ENCODE measurements around the gene MRPL12. TPM values are rescaled to one million over a fixed set of nuclear protein-coding genes. Genes with fewer than 3 reads are reported as not detected.

The MRPL12 gene
- total RNA-seq, 1 experiment from 2014 or later: 140 TPM

DNA sequence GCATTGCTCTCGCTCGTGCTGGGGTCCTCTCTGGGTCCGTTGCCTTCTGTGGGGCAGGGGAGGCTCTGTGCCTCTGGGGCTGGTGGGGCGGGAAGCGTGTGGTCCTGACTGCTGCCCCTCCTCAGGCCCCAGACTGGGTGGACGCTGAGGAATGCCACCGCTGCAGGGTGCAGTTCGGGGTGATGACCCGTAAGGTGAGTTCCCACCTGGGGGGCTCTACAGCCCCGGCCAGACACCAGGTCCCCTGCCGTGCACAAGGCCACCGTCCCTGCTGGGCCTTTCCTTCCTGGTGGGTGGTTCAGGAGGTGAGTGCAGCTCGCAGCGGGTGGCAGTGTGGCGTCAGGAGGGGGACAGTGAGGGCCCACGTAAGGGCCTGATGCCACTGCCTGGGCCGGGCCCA, 12.6 kb upstream of the MRPL12 start:
- TF ChIP-seq, protein P1, sequence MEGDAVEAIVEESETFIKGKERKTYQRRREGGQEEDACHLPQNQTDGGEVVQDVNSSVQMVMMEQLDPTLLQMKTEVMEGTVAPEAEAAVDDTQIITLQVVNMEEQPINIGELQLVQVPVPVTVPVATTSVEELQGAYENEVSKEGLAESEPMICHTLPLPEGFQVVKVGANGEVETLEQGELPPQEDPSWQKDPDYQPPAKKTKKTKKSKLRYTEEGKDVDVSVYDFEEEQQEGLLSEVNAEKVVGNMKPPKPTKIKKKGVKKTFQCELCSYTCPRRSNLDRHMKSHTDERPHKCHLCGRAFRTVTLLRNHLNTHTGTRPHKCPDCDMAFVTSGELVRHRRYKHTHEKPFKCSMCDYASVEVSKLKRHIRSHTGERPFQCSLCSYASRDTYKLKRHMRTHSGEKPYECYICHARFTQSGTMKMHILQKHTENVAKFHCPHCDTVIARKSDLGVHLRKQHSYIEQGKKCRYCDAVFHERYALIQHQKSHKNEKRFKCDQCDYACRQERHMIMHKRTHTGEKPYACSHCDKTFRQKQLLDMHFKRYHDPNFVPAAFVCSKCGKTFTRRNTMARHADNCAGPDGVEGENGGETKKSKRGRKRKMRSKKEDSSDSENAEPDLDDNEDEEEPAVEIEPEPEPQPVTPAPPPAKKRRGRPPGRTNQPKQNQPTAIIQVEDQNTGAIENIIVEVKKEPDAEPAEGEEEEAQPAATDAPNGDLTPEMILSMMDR (conservative IDR thresholded peaks at IDR 0.05): no peak
- Histone ChIP-seq H3K23ac (ENCODE audit: insufficient read length, low read depth, low read length) (no peak overlapping the region), H2AFZ (ENCODE audit: low read length) (no peak overlapping the region), H2BK15ac (ENCODE audit: low read depth, low read length) (no peak overlapping the region), H3K79me1 (ENCODE audit: insufficient read depth, low read depth, low read length, poor library complexity, severe bottlenecking) (no peaks in the 10 kb centered on the region), H2BK12ac (ENCODE audit: insufficient read length, low read depth, low read length) (no peak overlapping the region), H3K56ac (ENCODE audit: insufficient read length, low read depth, low read length) (no peak overlapping the region), H3K4me2 (ENCODE audit: insufficient read depth, insufficient read length, low read length) (no peak overlapping the region), H3K79me2 (ENCODE audit: insufficient read depth, low read length) (peaks cover 2% of the 10 kb centered on the region; the same call in 1 of the 2 replicates), H3K23me2 (ENCODE audit: insufficient read length, low read depth, low read length, poor library complexity, severe bottlenecking) (no peaks in the 10 kb centered on the region), H4K91ac (ENCODE audit: insufficient read length, low read depth, low read length) (no peak overlapping the region), H3K4ac (ENCODE audit: low read depth, low read length) (no peak overlapping the region), H2AK5ac (ENCODE audit: insufficient read length, low read length) (no peak overlapping the region), H3K18ac (ENCODE audit: insufficient read length, low read depth, low read length) (no peak overlapping the region), H3T11ph (ENCODE audit: low read length) (no peak overlapping the region), H4K8ac (replicated peaks; ENCODE audit: insufficient read length, low read depth, low read length) (no peak overlapping the region), H3K4me1 (ENCODE audit: insufficient read depth, low read length) (no peaks in the 10 kb centered on the region), H2BK20ac (ENCODE audit: low read depth, low read length, poor library complexity, severe bottlenecking) (no peak overlapping the region), H3K27me3 (ENCODE audit: insufficient read depth, low read length) (no peaks in the 10 kb centered on the region), H3K27ac (ENCODE audit: insufficient read length, low read depth, low read length) (no peak overlapping the region), H3K14ac (ENCODE audit: insufficient read depth, low read length) (no peak overlapping the region), H2BK5ac (ENCODE audit: insufficient read length, low read length) (no peak overlapping the region), H4K20me1 (ENCODE audit: control insufficient read depth, insufficient read depth, insufficient read length) (no peaks in the 10 kb centered on the region), H3K9me3 (ENCODE audit: control insufficient read depth, low read depth, low read length) (no peaks in the 10 kb centered on the region), H4K5ac (ENCODE audit: insufficient read length, low read depth, low read length) (no peak overlapping the region), H2BK120ac (ENCODE audit: low read depth, low read length, poor library complexity, severe bottlenecking) (no peak overlapping the region), H3K9ac (ENCODE audit: extremely low read depth, insufficient read length, low read length) (no peak overlapping the region)
- no peak overlapping the region for H3K4me3 Mint-ChIP-seq
- H3K4me1 Mint-ChIP-seq: no peaks in the 10 kb centered on the region
- no CpG with 5 or more reads among the region's 17 CpGs for WGBS (ENCODE audit: extremely low coverage, insufficient read length, low lambda C conversion rate)
- H3K9me3 Mint-ChIP-seq: no peaks in the 10 kb centered on the region
- H3K27me3 Mint-ChIP-seq (ENCODE audit: low read depth): no peaks in the 10 kb centered on the region
- peaks cover 37 to 74% (median 65%) of the 10 kb centered on the region in 3 experiments for H3K36me3 Mint-ChIP-seq (ENCODE audit: insufficient read depth in 1 of 3, low read depth in 3 of 3)
- DNase-seq: no peak
- H3K27ac Mint-ChIP-seq: no peak overlapping the region

Measured in H9 (cell line).